Gastroesophageal sphincter (tissue), 3 donors: Measurements from ENCODE around the gene PLEKHA3.

Experiments used
- CTCF ChIP-seq, 4 experiments: fragments of 200-600 bp in 2 of 4; fragments of 450-650 bp in 2 of 4; sonication (generic) in 1 of 4; IDR thresholded peaks; one replicate each; pipeline ENCODE4 v1.5.1; 2017 to 2019; ENCODE audit warnings: antibody characterized with exemption in 4 of 4, mild to moderate bottlenecking in 2 of 4, moderate library complexity in 2 of 4
- POLR2A ChIP-seq, 2 donors: fragments of 450-650 bp; IDR thresholded peaks; one replicate each; pipeline ENCODE4 v1.6.1; 2017; ENCODE audit warnings: antibody characterized with exemption in 2 of 2, mild to moderate bottlenecking in 2 of 2, moderate library complexity in 1 of 2
- POLR2AphosphoS5 ChIP-seq: sonication (generic); formaldehyde crosslinking; IDR thresholded peaks from one replicate; pipeline ENCODE4 v1.6.1; 2017; ENCODE audit warnings: antibody characterized with exemption

DNA sequence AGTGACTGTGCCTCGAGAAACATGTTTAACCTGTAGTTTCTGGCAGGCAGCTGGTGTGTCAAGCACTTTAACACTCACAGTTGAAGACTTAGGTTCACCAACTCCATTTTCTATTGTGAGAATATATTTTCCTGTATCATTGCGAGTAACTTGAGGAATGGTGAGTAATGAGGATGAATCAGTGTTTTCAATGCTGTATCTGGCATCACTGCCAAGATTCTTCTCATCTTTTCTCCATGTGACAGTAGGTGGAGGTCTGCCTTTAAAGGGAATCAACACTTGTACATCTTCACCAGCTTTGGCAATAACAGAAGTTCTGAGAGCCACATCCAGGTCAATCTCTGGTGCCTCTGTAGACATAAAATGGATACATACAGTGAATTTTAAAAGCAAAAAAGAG lies 72.8 kb downstream of the PLEKHA3 start:
- no peak for TF ChIP-seq CTCF (IDR thresholded peaks at IDR 0.05)
- no peak for TF ChIP-seq POLR2AphosphoS5
- TF ChIP-seq POLR2A (IDR thresholded peaks at IDR 0.05) = no peak
